NCI-H1694 treated with DMSO at 0.1 percent for 48 hours (cell line): Measurements from ENCODE around the gene ACADL.

Experiments used
- DNase-seq: peaks from one replicate; lab custom pipeline; 2025; lab: John Stamatoyannopoulos, UW

Gene ACADL

DNA sequence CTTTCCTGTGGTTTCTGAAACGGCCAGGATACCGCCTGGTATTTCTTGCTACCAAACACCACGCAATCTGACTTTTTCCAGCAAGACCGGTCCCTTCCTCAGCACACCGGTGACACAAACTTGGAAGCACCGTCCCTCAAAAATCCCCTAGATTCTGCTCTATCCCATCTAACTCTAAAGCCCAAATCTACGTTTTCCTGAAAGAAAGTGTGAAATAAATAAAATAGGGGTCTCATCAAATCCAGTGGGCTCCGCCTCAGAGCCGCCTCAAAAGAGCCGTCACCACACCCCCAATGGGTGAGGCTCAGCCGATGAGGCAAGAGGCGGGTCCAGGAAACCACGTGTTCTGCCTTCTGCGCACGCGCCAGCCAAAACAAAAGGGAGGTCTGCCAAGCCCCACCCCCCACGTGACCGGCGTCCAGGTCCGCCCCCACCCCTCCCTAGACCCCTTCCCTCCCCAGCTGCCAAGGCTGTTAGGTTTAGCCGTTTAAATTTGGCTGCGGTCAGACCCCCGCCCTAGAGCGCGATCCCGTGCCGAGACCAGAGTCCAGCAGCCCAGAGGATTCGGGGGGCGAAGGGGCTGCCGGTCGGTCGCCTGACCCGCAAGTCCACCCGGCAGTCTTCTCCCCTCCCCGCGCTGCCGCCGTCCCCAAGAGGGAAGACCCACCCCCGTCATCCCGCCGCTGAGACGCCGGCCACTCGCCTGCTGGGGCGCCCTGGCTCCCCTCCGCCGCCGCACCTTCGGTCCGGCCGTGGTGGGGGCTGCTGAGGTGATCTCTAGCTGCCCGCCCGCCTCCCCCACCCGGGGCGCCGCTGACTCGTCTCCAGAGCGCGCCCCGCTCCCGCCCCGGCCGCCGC lies 54.6 kb downstream of the ACADL start:
- DNase-seq = peak; percentile 93

DNA sequence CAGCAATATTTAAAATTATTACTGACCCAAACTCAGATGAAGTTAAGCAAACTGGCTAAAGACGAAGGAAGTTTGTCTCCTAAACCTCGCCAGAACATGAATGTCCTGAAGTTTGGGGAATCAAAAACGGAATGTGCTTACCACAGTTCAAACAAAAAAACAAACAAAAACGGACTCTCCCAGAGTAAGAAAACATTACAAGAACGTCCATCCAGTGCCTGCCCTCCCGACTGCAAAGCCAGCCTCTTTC lies 55.1 kb downstream of the ACADL start:
- no peak for DNase-seq

GRCh38 chr2:210169516-210170195 lies 55.6 kb downstream of the ACADL start:
- peak; percentile 17 for DNase-seq

DNA sequence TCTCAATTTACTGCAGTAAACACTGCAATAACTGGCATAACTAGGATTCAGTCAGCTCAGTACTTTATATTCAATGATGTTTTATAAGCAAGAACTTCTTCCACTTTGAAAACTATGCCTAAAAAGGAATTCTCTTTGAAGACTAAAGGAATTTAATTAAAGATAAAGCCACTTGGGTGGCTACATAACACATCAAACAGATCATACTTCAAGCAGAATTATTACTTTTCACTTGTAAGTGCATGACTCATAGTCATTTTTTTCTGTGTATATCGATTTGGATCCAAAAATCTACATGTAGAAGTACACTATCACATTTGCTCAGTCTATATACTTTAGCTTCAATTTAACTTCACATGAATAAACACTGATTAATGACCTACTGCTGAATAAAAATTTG lies 58.0 kb downstream of the ACADL start:
- no peak for DNase-seq

- DNase-seq = no peak
These were observed 62.7 kb downstream of the ACADL start for GRCh38 chr2:210162466-210163124.

GRCh38 chr2:210159059-210159458 lies 66.2 kb downstream of the ACADL start:
- no peak for DNase-seq

DNA sequence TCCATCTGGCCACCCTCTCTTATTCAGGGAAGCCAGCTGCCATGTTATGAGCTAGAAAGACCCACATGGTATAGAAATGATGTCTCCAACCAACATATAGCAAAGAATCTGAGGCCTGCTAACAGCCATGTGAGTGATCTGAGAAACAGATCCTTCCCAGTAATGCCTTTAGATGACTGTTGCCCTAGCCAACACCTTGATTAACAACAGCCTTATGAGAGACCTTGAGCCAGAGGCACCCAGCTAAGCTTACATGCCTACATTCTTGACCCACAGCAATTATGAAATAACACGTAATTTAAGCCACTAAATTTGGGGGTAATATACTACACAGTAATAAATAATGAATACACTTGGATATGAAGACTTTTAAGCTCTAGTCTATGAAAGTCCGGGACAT lies 67.0 kb downstream of the ACADL start:
- DNase-seq = no peak

GRCh38 chr2:210157526-210157925 lies 67.7 kb downstream of the ACADL start:
- no peak for DNase-seq

DNA sequence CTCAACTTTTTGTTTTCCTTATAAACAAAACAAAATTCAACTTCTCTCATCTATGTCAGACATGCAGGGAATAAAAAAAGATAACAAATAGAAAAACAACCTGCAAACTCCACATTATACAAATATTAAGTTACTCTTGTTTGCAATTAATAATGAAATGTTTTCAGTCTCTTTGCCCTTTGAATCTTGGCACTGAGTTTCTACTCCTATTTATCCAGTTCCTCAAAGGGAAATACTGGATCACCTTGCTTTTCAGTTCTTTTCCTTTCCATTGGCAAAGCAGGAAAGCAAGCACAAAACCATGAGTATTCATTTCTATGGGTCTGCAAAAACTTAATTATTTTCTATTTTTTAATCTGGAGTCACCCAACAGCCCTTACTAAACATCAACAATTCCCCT lies 77.6 kb downstream of the ACADL start:
- DNase-seq = no peak
